SU-DHL-6 (cell line): ENCODE data around the gene PDE6A.

Experiments used
- CTCF ChIP-seq: fragments of 200-600 bp; sonication (generic); IDR thresholded peaks from one replicate; pipeline ENCODE4 v1.5.1; 2017; ENCODE audit warnings: antibody characterized with exemption, mild to moderate bottlenecking, low read length, moderate library complexity; ENCODE audit not compliant: insufficient read depth, poor library complexity, severe bottlenecking
- EZH2phosphoT487 ChIP-seq: fragments of 200-600 bp; sonication (generic), shearing (Covaris generic); conservative IDR thresholded peaks from 2 replicates; pipeline ENCODE4 v1.6.1; 2018; ENCODE audit warnings: mild to moderate bottlenecking, antibody characterized with exemption, low read length, moderate library complexity, mixed read lengths

GRCh38 chr5:149851211-149851610 is 93.4 kb downstream of the PDE6A start:
- TF ChIP-seq CTCF: no peak
- no peak for TF ChIP-seq EZH2phosphoT487
